ENCODE results near the gene ADAM10.

Gene ADAM10

GRCh38 chr15:58715266-58715917 lies 34.1 kb downstream of the ADAM10 start:
- Histone ChIP-seq H3K4me3 (ENCODE audit: low read depth, low read length) (no peak overlapping the region), H3K36me3 (ENCODE audit: control insufficient read depth, insufficient read depth, low read length) (no peaks in the 10 kb centered on the region), H3K4me1 (no peaks in the 10 kb centered on the region), H3K79me2 (no peaks in the 10 kb centered on the region), H3K4me2 (ENCODE audit: low read length) (no peak overlapping the region), H3K9ac (no peak overlapping the region), H3K27ac (no peak overlapping the region), H2AFZ (no peak overlapping the region), H3K9me3 (ENCODE audit: control insufficient read depth, low read length) (no peaks in the 10 kb centered on the region), H3K27me3 (ENCODE audit: control insufficient read depth, insufficient read depth, low read length) (no peaks in the 10 kb centered on the region)
- TF ChIP-seq CTCF (IDR thresholded peaks at IDR 0.05) = no peak

- Histone ChIP-seq H3K4me2 (ENCODE audit: low read length) (no peak overlapping the region), H2AFZ (no peak overlapping the region)
- no peak for TF ChIP-seq CTCF (IDR thresholded peaks at IDR 0.05)
Observed at GRCh38 chr15:58710701-58711100, 38.8 kb downstream of the ADAM10 start.

GRCh38 chr15:58707397-58707796 lies 42.1 kb downstream of the ADAM10 start:
- TF ChIP-seq CTCF (IDR thresholded peaks at IDR 0.05) = no peak
- no peaks in the 10 kb centered on the region for H3K27me3 ChIP-seq (ENCODE audit: control insufficient read depth, insufficient read depth, low read length)
- H3K79me2 ChIP-seq = no peaks in the 10 kb centered on the region
- H3K4me1 ChIP-seq = no peaks in the 10 kb centered on the region
- no peak overlapping the region for H3K9ac ChIP-seq
- H3K4me2 ChIP-seq (ENCODE audit: low read length) = no peak overlapping the region
- no peaks in the 10 kb centered on the region for H3K9me3 ChIP-seq (ENCODE audit: control insufficient read depth, low read length)
- no peaks in the 10 kb centered on the region for H3K36me3 ChIP-seq (ENCODE audit: control insufficient read depth, insufficient read depth, low read length)
- no peak overlapping the region for H3K4me3 ChIP-seq (ENCODE audit: low read depth, low read length)
- H2AFZ ChIP-seq = no peak overlapping the region
- H3K27ac ChIP-seq = no peak overlapping the region

More at GRCh38 chr15:58710701-58711100, 38.8 kb downstream of the ADAM10 start:
- Histone ChIP-seq H3K79me2 (no peaks in the 10 kb centered on the region), H3K4me3 (ENCODE audit: low read depth, low read length) (no peak overlapping the region), H3K27ac (no peak overlapping the region), H3K27me3 (ENCODE audit: control insufficient read depth, insufficient read depth, low read length) (no peaks in the 10 kb centered on the region), H3K36me3 (ENCODE audit: control insufficient read depth, insufficient read depth, low read length) (no peaks in the 10 kb centered on the region), H3K9me3 (ENCODE audit: control insufficient read depth, low read length) (no peaks in the 10 kb centered on the region), H3K9ac (no peak overlapping the region), H3K4me1 (no peaks in the 10 kb centered on the region)

- H3K79me2 ChIP-seq = no peaks in the 10 kb centered on the region
- no peak overlapping the region for H3K4me3 ChIP-seq (ENCODE audit: low read depth, low read length)
- no peak overlapping the region for H2AFZ ChIP-seq
- no peaks in the 10 kb centered on the region for H3K27me3 ChIP-seq (ENCODE audit: control insufficient read depth, insufficient read depth, low read length)
- H3K9ac ChIP-seq = no peak overlapping the region
- TF ChIP-seq CTCF (IDR thresholded peaks at IDR 0.05) = no peak
- no peaks in the 10 kb centered on the region for H3K36me3 ChIP-seq (ENCODE audit: control insufficient read depth, insufficient read depth, low read length)
- H3K27ac ChIP-seq = no peak overlapping the region
- no peaks in the 10 kb centered on the region for H3K9me3 ChIP-seq (ENCODE audit: control insufficient read depth, low read length)
- H3K4me1 ChIP-seq = no peaks in the 10 kb centered on the region
- no peak overlapping the region for H3K4me2 ChIP-seq (ENCODE audit: low read length)
Observed at GRCh38 chr15:58705105-58705504, 44.4 kb downstream of the ADAM10 start.

Measured in parathyroid adenoma (tissue), 2 donors.